Prostate gland (tissue), 2 donors: ENCODE measurements around the gene KCNV2. TPM values are rescaled to one million over a fixed set of nuclear protein-coding genes. Genes with fewer than 3 reads are reported as not detected.

Source experiments
- DNase-seq: peaks from one replicate; pipeline ENCODE4 v3.0.0-alpha.2; 2019; ENCODE audit warnings: low spot score
- H3K27ac ChIP-seq, 2 donors: fragments of 200-600 bp; sonication (generic); 2 replicates each; pipeline ENCODE4 v1.5.1; 2017 to 2019
- H3K27me3 ChIP-seq: fragments of 200-600 bp; sonication (generic); replicated peaks from 2 replicates; pipeline ENCODE4 v1.5.1; 2019; ENCODE audit not compliant: insufficient read depth
- H3K36me3 ChIP-seq, 2 donors: fragments of 200-600 bp; sonication (generic); 1 replicate in 1 of 2; 2 replicates in 1 of 2; pipeline versions ENCODE4 v1.5.1 to v1.8.1; 2017 to 2019
- H3K4me1 ChIP-seq: fragments of 200-600 bp; sonication (generic); replicated peaks from 2 replicates; pipeline ENCODE4 v1.5.1; 2019
- H3K4me3 ChIP-seq, 2 donors: fragments of 200-600 bp; sonication (generic); 2 replicates each; pipeline ENCODE4 v1.5.1; 2017 to 2019
- H3K9me3 ChIP-seq: fragments of 200-600 bp; sonication (generic); 2 replicates; pipeline ENCODE4 v1.5.1; 2017
- POLR2A ChIP-seq: fragments of 450-650 bp; IDR thresholded peaks from one replicate; pipeline ENCODE4 v1.6.1; 2016; ENCODE audit warnings: antibody characterized with exemption, mild to moderate bottlenecking
- POLR2AphosphoS5 ChIP-seq: sonication (generic); formaldehyde crosslinking; IDR thresholded peaks from one replicate; pipeline ENCODE4 v1.6.1; 2017; ENCODE audit warnings: antibody characterized with exemption
- WGBS: methylation state at CpG from one replicate; pipeline ENCODE4 v1.1.5; 2018; 5-methylcytosine and 5-hydroxymethylcytosine counted together
- intact Hi-C: fragments of 100-400 bp; cut with DNase I; formaldehyde crosslinking; loops from one replicate; pipeline ENCODE4 v1.14.2; 2022
- total RNA-seq, 2 donors: library from RNA; depleted of rRNA; stranded (reverse); fragments of >200 nt; gene quantifications; one replicate each; pipeline ENCODE4 v1.1.0, GENCODE V29; 2016
- TF ChIP-seq, protein P1 (sequence below), 4 experiments: fragments of 200-600 bp in 2 of 4; fragments of 450-650 bp in 2 of 4; sonication (generic) in 2 of 4; IDR thresholded peaks; 1 replicate in 3 of 4; 2 replicates in 1 of 4; pipeline ENCODE4 v1.5.1; 2016 to 2019; ENCODE audit warnings: antibody characterized with exemption in 4 of 4, mild to moderate bottlenecking in 2 of 4, moderate library complexity in 2 of 4

The KCNV2 gene
- total RNA-seq, 2 donors from 2014 or later, result 1.4 TPM; not detected in 1

DNA sequence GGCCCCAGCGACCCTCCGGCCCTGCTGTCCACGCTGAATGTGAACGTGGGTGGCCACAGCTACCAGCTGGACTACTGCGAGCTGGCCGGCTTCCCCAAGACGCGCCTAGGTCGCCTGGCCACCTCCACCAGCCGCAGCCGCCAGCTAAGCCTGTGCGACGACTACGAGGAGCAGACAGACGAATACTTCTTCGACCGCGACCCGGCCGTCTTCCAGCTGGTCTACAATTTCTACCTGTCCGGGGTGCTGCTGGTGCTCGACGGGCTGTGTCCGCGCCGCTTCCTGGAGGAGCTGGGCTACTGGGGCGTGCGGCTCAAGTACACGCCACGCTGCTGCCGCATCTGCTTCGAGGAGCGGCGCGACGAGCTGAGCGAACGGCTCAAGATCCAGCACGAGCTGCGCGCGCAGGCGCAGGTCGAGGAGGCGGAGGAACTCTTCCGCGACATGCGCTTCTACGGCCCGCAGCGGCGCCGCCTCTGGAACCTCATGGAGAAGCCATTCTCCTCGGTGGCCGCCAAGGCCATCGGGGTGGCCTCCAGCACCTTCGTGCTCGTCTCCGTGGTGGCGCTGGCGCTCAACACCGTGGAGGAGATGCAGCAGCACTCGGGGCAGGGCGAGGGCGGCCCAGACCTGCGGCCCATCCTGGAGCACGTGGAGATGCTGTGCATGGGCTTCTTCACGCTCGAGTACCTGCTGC, 839 bp downstream of the KCNV2 start:
- no peak for TF ChIP-seq POLR2AphosphoS5
- H3K36me3 ChIP-seq, result no peaks in the 10 kb centered on the region
- H3K27ac ChIP-seq, result no peak overlapping the region
- no peaks in the 10 kb centered on the region for H3K9me3 ChIP-seq
- H3K4me1 ChIP-seq, result no peaks in the 10 kb centered on the region
- intact Hi-C loops, result no loop called here
- 98% methylated on average over 69 of the region's 69 CpGs for WGBS
- no peak for DNase-seq
- no peak overlapping the region for H3K4me3 ChIP-seq
- H3K27me3 ChIP-seq, result no peaks in the 10 kb centered on the region

DNA sequence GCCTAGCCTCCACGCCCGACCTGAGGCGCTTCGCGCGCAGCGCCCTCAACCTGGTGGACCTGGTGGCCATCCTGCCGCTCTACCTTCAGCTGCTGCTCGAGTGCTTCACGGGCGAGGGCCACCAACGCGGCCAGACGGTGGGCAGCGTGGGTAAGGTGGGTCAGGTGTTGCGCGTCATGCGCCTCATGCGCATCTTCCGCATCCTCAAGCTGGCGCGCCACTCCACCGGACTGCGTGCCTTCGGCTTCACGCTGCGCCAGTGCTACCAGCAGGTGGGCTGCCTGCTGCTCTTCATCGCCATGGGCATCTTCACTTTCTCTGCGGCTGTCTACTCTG, 1.4 kb downstream of the KCNV2 start:
- H3K27me3 ChIP-seq, result no peaks in the 10 kb centered on the region
- intact Hi-C loops, result no loop called here
- H3K4me3 ChIP-seq, result no peak overlapping the region
- H3K4me1 ChIP-seq, result no peaks in the 10 kb centered on the region
- no peak for DNase-seq
- 97% methylated on average over 29 of the region's 29 CpGs for WGBS
- TF ChIP-seq POLR2AphosphoS5, result no peak
- TF ChIP-seq, protein P1, sequence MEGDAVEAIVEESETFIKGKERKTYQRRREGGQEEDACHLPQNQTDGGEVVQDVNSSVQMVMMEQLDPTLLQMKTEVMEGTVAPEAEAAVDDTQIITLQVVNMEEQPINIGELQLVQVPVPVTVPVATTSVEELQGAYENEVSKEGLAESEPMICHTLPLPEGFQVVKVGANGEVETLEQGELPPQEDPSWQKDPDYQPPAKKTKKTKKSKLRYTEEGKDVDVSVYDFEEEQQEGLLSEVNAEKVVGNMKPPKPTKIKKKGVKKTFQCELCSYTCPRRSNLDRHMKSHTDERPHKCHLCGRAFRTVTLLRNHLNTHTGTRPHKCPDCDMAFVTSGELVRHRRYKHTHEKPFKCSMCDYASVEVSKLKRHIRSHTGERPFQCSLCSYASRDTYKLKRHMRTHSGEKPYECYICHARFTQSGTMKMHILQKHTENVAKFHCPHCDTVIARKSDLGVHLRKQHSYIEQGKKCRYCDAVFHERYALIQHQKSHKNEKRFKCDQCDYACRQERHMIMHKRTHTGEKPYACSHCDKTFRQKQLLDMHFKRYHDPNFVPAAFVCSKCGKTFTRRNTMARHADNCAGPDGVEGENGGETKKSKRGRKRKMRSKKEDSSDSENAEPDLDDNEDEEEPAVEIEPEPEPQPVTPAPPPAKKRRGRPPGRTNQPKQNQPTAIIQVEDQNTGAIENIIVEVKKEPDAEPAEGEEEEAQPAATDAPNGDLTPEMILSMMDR (IDR thresholded peaks at IDR 0.05), result no peak
- TF ChIP-seq POLR2A, result no peak
- no peaks in the 10 kb centered on the region for H3K9me3 ChIP-seq
- no peaks in the 10 kb centered on the region for H3K36me3 ChIP-seq
- no peak overlapping the region for H3K27ac ChIP-seq

DNA sequence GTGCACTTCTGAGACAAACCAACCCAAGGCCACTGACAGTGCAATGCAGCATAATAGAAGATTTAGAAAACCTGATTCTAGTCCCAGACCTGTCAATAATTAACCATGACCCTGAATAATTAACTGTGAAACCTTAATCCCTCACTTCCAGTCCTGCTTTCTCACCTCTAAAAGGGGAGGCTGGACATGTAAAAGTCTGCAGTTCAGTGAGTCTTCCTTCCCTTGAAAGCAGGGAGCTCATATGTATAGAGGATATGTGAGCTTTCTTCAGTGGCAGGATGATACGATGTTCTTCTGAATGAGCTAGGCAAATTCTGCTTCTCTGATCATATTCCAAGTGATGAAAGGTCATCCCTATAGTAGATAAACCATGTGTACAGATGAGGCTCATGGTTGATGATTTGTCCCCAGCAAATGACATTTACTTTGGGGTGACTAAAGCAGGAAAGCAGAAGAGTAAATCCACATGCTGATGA, 2.9 kb downstream of the KCNV2 start:
- Histone ChIP-seq H3K27me3 (no peaks in the 10 kb centered on the region), H3K27ac (no peak overlapping the region), H3K9me3 (no peaks in the 10 kb centered on the region), H3K36me3 (no peaks in the 10 kb centered on the region), H3K4me3 (no peak overlapping the region), H3K4me1 (no peaks in the 10 kb centered on the region)
- intact Hi-C loops, result loop anchor here (10.0 kb wide), 1 partner anchor 475 kb away; no protein-coding TSS in a partner anchor
- no peak for DNase-seq
- WGBS, result 80% methylated on average over 1 of the region's 1 CpG
- TF ChIP-seq POLR2AphosphoS5 (no peak), POLR2A (no peak)
- TF ChIP-seq, protein P1 (IDR thresholded peaks at IDR 0.05), result no peak

DNA sequence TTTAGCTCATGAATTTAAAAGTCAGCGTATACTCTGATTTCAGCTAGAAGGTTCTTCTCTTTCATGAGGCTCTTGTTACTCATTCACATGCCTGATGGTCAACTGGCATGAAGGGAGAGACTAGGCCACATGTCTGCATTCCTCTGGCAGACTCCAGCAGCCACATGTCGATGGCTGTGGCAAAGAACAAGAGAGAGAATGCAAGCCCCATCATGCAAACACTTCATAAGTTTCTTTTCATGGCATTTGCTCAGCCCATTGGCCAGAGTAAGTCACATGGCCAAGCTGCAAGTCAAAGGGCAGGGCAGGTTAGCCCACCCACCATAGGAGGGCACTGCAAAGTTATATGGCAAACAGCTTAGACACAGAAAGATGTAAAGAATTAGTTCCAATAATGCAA, 5.4 kb downstream of the KCNV2 start:
- Histone ChIP-seq H3K4me1 (no peaks in the 10 kb centered on the region), H3K27ac (no peak overlapping the region), H3K4me3 (no peak overlapping the region), H3K27me3 (no peaks in the 10 kb centered on the region), H3K9me3 (no peaks in the 10 kb centered on the region), H3K36me3 (no peaks in the 10 kb centered on the region)
- TF ChIP-seq POLR2A, result no peak
- no peak for TF ChIP-seq POLR2AphosphoS5
- TF ChIP-seq, protein P1 (IDR thresholded peaks at IDR 0.05), result no peak
- 43% methylated on average over 2 of the region's 2 CpGs for WGBS
- intact Hi-C loops, result loop anchor here (10.0 kb wide), 1 partner anchor 478 kb away; no protein-coding TSS in a partner anchor
- no peak for DNase-seq

DNA sequence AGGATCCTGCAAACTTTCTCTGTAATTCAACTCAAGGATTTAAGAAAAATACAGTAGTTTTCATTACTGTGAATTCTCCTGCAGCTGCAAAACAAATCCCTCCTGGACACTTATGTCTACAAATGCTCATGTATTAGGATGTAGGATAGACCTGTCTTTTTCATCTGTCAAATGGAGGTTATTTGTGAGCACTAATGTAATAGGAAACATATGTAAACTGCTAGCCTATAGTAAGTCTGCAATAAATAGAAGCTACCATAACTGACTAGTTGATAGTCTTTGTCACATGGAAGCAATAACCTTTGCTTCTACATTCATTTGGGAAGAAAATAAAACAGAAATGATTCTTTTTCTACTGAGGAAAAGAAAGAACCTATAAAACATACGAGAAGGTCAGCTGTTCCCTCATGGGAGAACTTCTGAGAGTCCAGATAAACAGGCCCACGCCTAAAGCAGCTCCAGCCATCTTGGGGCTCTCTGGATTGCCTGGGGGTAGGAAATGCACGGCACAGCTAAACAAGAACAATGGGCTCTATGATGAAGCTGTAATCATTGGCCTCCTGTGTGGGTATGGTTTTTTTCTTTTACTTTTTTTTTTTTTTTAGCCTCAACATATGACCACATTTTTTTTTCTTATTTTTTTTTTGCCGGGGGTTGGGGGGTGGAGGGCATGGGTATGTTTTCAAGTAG, 6.2 kb downstream of the KCNV2 start:
- Histone ChIP-seq H3K9me3 (no peaks in the 10 kb centered on the region), H3K36me3 (no peaks in the 10 kb centered on the region), H3K27me3 (no peaks in the 10 kb centered on the region), H3K4me3 (no peak overlapping the region), H3K27ac (no peak overlapping the region), H3K4me1 (no peaks in the 10 kb centered on the region)
- intact Hi-C loops, result loop anchor here (10.0 kb wide), 1 partner anchor 479 kb away; no protein-coding TSS in a partner anchor
- DNase-seq, result no peak
- TF ChIP-seq, protein P1 (IDR thresholded peaks at IDR 0.05), result no peak
- no peak for TF ChIP-seq POLR2A
- no peak for TF ChIP-seq POLR2AphosphoS5
- WGBS, result 79% methylated on average over 4 of the region's 4 CpGs
